Tibial nerve (tissue), 4 donors: Measurements from ENCODE around the gene ZCCHC24. TPM values are rescaled to one million over a fixed set of nuclear protein-coding genes. Genes with fewer than 3 reads are reported as not detected.

Source experiments
- DNase-seq, 2 donors: peaks; one replicate each; pipeline ENCODE4 v3.0.0-alpha.2; 2019; ENCODE audit warnings: low spot score in 2 of 2
- H3K27ac ChIP-seq, 4 donors: fragments of 200-600 bp; sonication (generic) in 3 of 4; one replicate each; pipeline ENCODE4 v1.5.1; 2017 to 2019; ENCODE audit warnings: mild to moderate bottlenecking in 1 of 4
- H3K27me3 ChIP-seq, 2 donors: fragments of 200-600 bp; sonication (generic) in 1 of 2; one replicate each; pipeline versions ENCODE4 v1.5.1 to v1.6.0; 2017 to 2019
- H3K36me3 ChIP-seq, 3 donors: fragments of 200-600 bp; sonication (generic); one replicate each; pipeline ENCODE4 v1.5.1; 2018 to 2019
- H3K4me1 ChIP-seq, 4 donors: fragments of 200-600 bp; sonication (generic) in 3 of 4; one replicate each; pipeline ENCODE4 v1.5.1; 2017 to 2019
- H3K4me3 ChIP-seq, 4 donors: fragments of 200-600 bp; sonication (generic) in 3 of 4; one replicate each; pipeline ENCODE4 v1.5.1; 2017 to 2019; ENCODE audit warnings: mild to moderate bottlenecking in 1 of 4, moderate library complexity in 1 of 4
- H3K9me3 ChIP-seq, 4 donors: fragments of 200-600 bp; sonication (generic) in 3 of 4; one replicate each; pipeline ENCODE4 v1.5.1; 2017 to 2019
- CTCF ChIP-seq, 5 experiments: fragments of 200-600 bp in 3 of 5; fragments of 450-650 bp in 2 of 5; sonication (generic) in 3 of 5; IDR thresholded peaks; one replicate each; pipeline ENCODE4 v1.5.1; 2016 to 2019; ENCODE audit warnings: antibody characterized with exemption in 5 of 5, mild to moderate bottlenecking in 3 of 5, moderate library complexity in 2 of 5
- EP300 ChIP-seq, 2 donors: sonication (generic); formaldehyde crosslinking; IDR thresholded peaks; one replicate each; pipeline ENCODE4 v1.6.1; 2017; ENCODE audit warnings: antibody characterized with exemption in 2 of 2, mild to moderate bottlenecking in 1 of 2
- POLR2A ChIP-seq, 2 donors: fragments of 450-650 bp; IDR thresholded peaks; one replicate each; pipeline ENCODE4 v1.6.1; 2017; ENCODE audit warnings: antibody characterized with exemption in 2 of 2, mild to moderate bottlenecking in 2 of 2, moderate library complexity in 2 of 2
- WGBS, 2 donors: methylation state at CpG; one replicate each; pipeline ENCODE4 v1.1.5; 2018; 5-methylcytosine and 5-hydroxymethylcytosine counted together
- total RNA-seq, 4 donors: library from RNA; depleted of rRNA; stranded (reverse); fragments of >200 nt; gene quantifications; one replicate each; pipeline ENCODE4 v1.1.0, GENCODE V29; 2016

ZCCHC24 gene
- total RNA-seq, 4 donors from 2014 or later, result 122 to 165 (median 138) TPM

DNA sequence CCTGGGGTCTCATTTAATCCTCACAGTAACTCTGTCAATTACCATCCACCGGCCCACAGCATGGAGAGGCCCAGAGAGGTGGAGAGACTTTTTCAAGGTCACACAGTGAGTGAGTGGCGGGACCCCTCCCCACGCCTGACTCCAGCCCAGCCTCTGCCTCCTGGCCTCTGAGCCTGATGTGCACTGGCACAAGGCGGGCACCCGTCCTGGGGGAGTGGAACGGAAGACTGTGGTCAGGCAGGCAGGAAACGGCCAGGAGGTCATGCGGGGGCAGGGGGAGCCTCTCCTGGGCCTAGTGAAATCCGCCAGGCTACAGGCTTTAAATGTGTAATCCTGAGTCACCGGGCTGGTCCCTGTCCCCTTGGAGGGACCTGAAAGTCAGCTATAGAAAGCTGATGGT, 32.2 kb downstream of the ZCCHC24 start:
- Histone ChIP-seq H3K27ac (peak overlapping the region in 2 of 4 donors; percentile 11 to 43), H3K9me3 (no peaks in the 10 kb centered on the region), H3K4me3 (no peak overlapping the region), H3K36me3 (peaks cover 0 to 17% (median 0%) of the 10 kb centered on the region in 3 donors), H3K27me3 (no peaks in the 10 kb centered on the region), H3K4me1 (peaks cover 0 to 61% (median 11%) of the 10 kb centered on the region in 4 donors)
- DNase-seq, result no peak
- TF ChIP-seq EP300 (IDR thresholded peaks at IDR 0.05) (no peak), POLR2A (IDR thresholded peaks at IDR 0.05) (no peak), CTCF (IDR thresholded peaks at IDR 0.05) (no peak)
- WGBS, 2 donors, result 37 to 40% methylated on average over 10 of the region's 10 CpGs

GRCh38 chr10:79412516-79412915, 32.9 kb downstream of the ZCCHC24 start:
- Histone ChIP-seq H3K36me3 (peaks cover 0 to 10% (median 0%) of the 10 kb centered on the region in 3 donors), H3K4me1 (peaks cover 0 to 61% (median 8%) of the 10 kb centered on the region in 4 donors), H3K4me3 (no peak overlapping the region), H3K27ac (peak overlapping the region in 2 of 4 donors; percentile 11 to 43), H3K9me3 (no peaks in the 10 kb centered on the region), H3K27me3 (no peaks in the 10 kb centered on the region)
- 56 to 70% methylated on average over 11 of the region's 11 CpGs for WGBS, 2 donors
- no peak for TF ChIP-seq EP300 (IDR thresholded peaks at IDR 0.05)
- TF ChIP-seq CTCF (IDR thresholded peaks at IDR 0.05), result no peak
- no peak for TF ChIP-seq POLR2A (IDR thresholded peaks at IDR 0.05)
- DNase-seq, result no peak

- Histone ChIP-seq H3K27me3 (no peaks in the 10 kb centered on the region), H3K36me3 (peaks cover 0 to 7% (median 0%) of the 10 kb centered on the region in 3 donors), H3K27ac (no peak overlapping the region), H3K4me3 (no peak overlapping the region), H3K9me3 (no peaks in the 10 kb centered on the region), H3K4me1 (peaks cover 0 to 61% (median 6%) of the 10 kb centered on the region in 4 donors)
- no peak for DNase-seq
- no peak for TF ChIP-seq CTCF (IDR thresholded peaks at IDR 0.05)
- peak in 1 of 2 donors; percentile 26 for TF ChIP-seq EP300 (IDR thresholded peaks at IDR 0.05)
- 36 to 47% methylated on average over 15 of the region's 22 CpGs for WGBS, 2 donors
Observed at GRCh38 chr10:79411546-79412495, 33.6 kb downstream of the ZCCHC24 start.

DNA sequence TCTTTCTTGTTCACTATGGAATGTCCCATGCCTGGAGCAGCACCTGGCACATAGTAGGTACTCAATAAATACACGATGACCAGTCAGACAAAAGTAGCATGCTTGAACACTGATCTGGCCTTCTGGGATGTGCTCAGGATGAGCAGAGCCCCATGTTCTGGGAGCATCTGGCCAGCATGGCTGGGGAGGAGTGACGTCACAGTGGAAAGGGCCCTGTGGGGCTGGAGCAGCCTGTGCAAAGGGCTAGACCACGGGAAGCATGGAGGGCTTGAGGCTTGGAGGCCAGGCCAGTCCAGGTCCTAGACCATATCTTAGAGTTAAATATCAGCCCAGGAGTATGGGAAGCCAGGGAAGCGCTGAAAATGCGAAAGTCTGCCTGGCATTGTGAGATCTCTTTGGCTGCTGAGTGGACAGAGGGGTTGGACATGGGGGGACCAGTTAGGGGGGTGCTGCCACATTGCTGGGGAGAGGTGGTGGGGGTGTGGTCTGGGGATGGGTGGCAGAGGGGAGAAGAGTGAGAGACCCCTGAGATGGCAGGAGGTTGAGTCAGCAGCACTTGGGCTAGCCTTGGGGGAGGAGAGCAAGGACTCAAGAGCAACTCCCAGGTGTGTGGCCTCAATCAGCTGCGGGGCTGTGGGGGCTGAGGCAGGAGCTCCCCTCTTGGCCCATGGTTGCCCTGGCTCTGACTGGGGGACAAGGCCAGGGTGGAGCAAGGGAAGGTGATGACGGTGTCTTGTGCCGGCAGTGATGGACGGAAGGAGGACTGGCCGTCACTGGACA, 34.9 kb downstream of the ZCCHC24 start:
- TF ChIP-seq CTCF (IDR thresholded peaks at IDR 0.05) (no peak), EP300 (IDR thresholded peaks at IDR 0.05) (no peak), POLR2A (IDR thresholded peaks at IDR 0.05) (no peak)
- no peak overlapping the region for H3K4me3 ChIP-seq
- WGBS, 2 donors, result 70 to 75% methylated on average over 10 of the region's 10 CpGs

More for the DNA sequence above, 34.9 kb downstream of the ZCCHC24 start:
- H3K9me3 ChIP-seq, result no peaks in the 10 kb centered on the region
- H3K4me1 ChIP-seq, result peaks cover 0 to 61% (median 10%) of the 10 kb centered on the region in 4 donors
- no peak for DNase-seq
- H3K27me3 ChIP-seq, result no peaks in the 10 kb centered on the region
- H3K36me3 ChIP-seq, result peaks cover 0 to 5% (median 0%) of the 10 kb centered on the region in 3 donors
- H3K27ac ChIP-seq, result no peak overlapping the region
